HepG2 (cell line): ENCODE measurements around the gene FXYD1. TPM values are rescaled to one million over a fixed set of nuclear protein-coding genes. Genes with fewer than 3 reads are reported as not detected.
A peak's percentile ranks its signal among the peaks of the same experiment; 100 is the strongest.

ENCODE experiments used
- ATAC-seq: fragments of 200-7000 bp; cut with Tn5 transposase; 3 replicates; pipeline ENCODE4 v1.9.1; 2020; ENCODE audit warnings: mild to moderate bottlenecking, moderate library complexity
- BruUV-seq: library from RNA; stranded (reverse); fragments of 400-500 nt; replicated peaks from 2 replicates; lab custom pipeline; 2021; lab: Mats Ljungman, UMichigan
- CTCF ChIA-PET: fragments of 300-600 bp; formaldehyde crosslinking; extraction: SDS; loops from one replicate; lab custom pipeline; 2021; ENCODE audit warnings: low total read pairs, inconsistent platforms, low intra/inter-chr PET ratio; lab: Yijun Ruan, JAX
- POLR2A ChIA-PET: fragments of 350-600 bp; sonication (Branson Sonifier 250); formaldehyde crosslinking; loops from one replicate; lab custom pipeline; 2020; ENCODE audit warnings: antibody characterized with exemption, inconsistent platforms; lab: Yijun Ruan, JAX
- DNase-seq: peaks from one replicate; pipeline ENCODE4 v3.0.0-alpha.2; 2015; ENCODE audit warnings: low spot score
- FAIRE-seq: peaks from 3 replicates; lab custom pipeline; 2011; peaks lifted over from hg19 to GRCh38; lab: Jason Lieb, UNC
- H2AFZ ChIP-seq: one replicate; pipeline ENCODE4 v1.6.1; 2011; ENCODE audit warnings: low read length, inconsistent platforms
- H3K27ac ChIP-seq: fragments of 300-600 bp; 3 replicates; pipeline ENCODE4 v1.8.0; 2011; ENCODE audit warnings: mixed run types, mild to moderate bottlenecking, mixed read lengths, low read length, inconsistent platforms; ENCODE audit not compliant: insufficient read depth; ENCODE audit errors: extremely low read length
- H3K27me3 ChIP-seq, 2 experiments: fragments of 200-600 bp in 1 of 2; 2 replicates in 1 of 2; 3 replicates in 1 of 2; pipeline versions ENCODE4 v1.6.0 to v1.8.0; 2011; ENCODE audit warnings: low read length in 2 of 2, mild to moderate bottlenecking in 2 of 2, moderate library complexity in 2 of 2, inconsistent platforms in 1 of 2; ENCODE audit not compliant: insufficient read depth in 2 of 2, control insufficient read depth in 1 of 2
- H3K36me3 ChIP-seq, 2 experiments: fragments of 200-600 bp in 1 of 2; replicated peaks in 1 of 2; 2 replicates in 1 of 2; 3 replicates in 1 of 2; pipeline versions ENCODE4 v1.5.1 to v1.8.0; 2011; ENCODE audit warnings: low read length in 2 of 2, inconsistent platforms in 1 of 2; ENCODE audit not compliant: insufficient read depth in 2 of 2, control insufficient read depth in 1 of 2
- H3K4me1 ChIP-seq: 2 replicates; pipeline ENCODE4 v1.5.1; 2012; ENCODE audit warnings: low read length, inconsistent platforms; ENCODE audit not compliant: insufficient read depth
- H3K4me2 ChIP-seq: 2 replicates; pipeline ENCODE4 v1.6.0; 2011; ENCODE audit warnings: low read depth, low read length, inconsistent platforms
- H3K4me3 ChIP-seq, 3 experiments: fragments of 200-600 bp in 1 of 3; sonication (generic), shearing (Covaris generic) in 1 of 3; replicated peaks in 1 of 3; 2 replicates each; pipeline ENCODE4 v1.5.1; 2011 to 2016; ENCODE audit warnings: low read length in 3 of 3, inconsistent platforms in 2 of 3, low read depth in 2 of 3, mild to moderate bottlenecking in 2 of 3, control low read depth in 1 of 3, mixed read lengths in 1 of 3; ENCODE audit not compliant: insufficient read depth in 1 of 3
- H3K79me2 ChIP-seq: one replicate; pipeline ENCODE4 v1.6.1; 2011; ENCODE audit warnings: low read length, inconsistent platforms; ENCODE audit not compliant: insufficient read depth
- H3K9ac ChIP-seq: 2 replicates; pipeline ENCODE4 v1.6.0; 2011; ENCODE audit warnings: mild to moderate bottlenecking, low read depth, low read length, inconsistent platforms; ENCODE audit not compliant: insufficient read depth
- H3K9me3 ChIP-seq: 2 replicates; pipeline ENCODE4 v1.5.1; 2012; ENCODE audit warnings: mild to moderate bottlenecking, low read length
- H4K20me1 ChIP-seq: 2 replicates; pipeline ENCODE4 v1.6.0; 2011; ENCODE audit warnings: inconsistent platforms, mild to moderate bottlenecking, low read length, moderate library complexity; ENCODE audit not compliant: insufficient read depth
- CBX2 ChIP-seq, 2 experiments: fragments of 200-600 bp in 1 of 2; sonication (generic); formaldehyde crosslinking in 1 of 2; IDR thresholded peaks; 2 replicates each; pipeline versions ENCODE4 v1.7.0 to v1.8.1; 2018 to 2022; ENCODE audit warnings: low read depth in 2 of 2, low read length in 1 of 2, mild to moderate bottlenecking in 1 of 2, missing genetic modification reagents in 1 of 2
- DPF2 ChIP-seq: sonication (generic); formaldehyde crosslinking; IDR thresholded peaks from 2 replicates; pipeline ENCODE4 v1.4.0; 2020; ENCODE audit warnings: mild to moderate bottlenecking, low read depth, missing genetic modification reagents, borderline replicate concordance
- KAT8 ChIP-seq: IDR thresholded peaks from 2 replicates; pipeline ENCODE4 v1.6.1; 2016; ENCODE audit warnings: missing genetic modification reagents, missing compliant biosample characterization
- RFXANK ChIP-seq: IDR thresholded peaks from 2 replicates; pipeline ENCODE4 v1.6.1; 2016
- SALL1 ChIP-seq: sonication (generic); formaldehyde crosslinking; IDR thresholded peaks from 2 replicates; pipeline ENCODE4 v1.8.0; 2022; ENCODE audit warnings: mild to moderate bottlenecking, missing genetic modification reagents
- U2AF1 ChIP-seq: fragments of 200-400 bp; formaldehyde crosslinking; optimal IDR thresholded peaks from 2 replicates; pipeline ENCODE3; 2017; ENCODE audit warnings: mild to moderate bottlenecking, low read depth, low read length
- ZNF12 ChIP-seq: sonication (generic); formaldehyde crosslinking; IDR thresholded peaks from 2 replicates; pipeline ENCODE4 v1.5.0; 2020; ENCODE audit warnings: missing genetic modification reagents
- ZNF512B ChIP-seq: sonication (generic); formaldehyde crosslinking; IDR thresholded peaks from 2 replicates; pipeline ENCODE4 v1.5.1; 2020; ENCODE audit warnings: missing genetic modification reagents, mild to moderate bottlenecking, borderline replicate concordance
- ZNF598 ChIP-seq: sonication (generic); formaldehyde crosslinking; IDR thresholded peaks from 2 replicates; pipeline ENCODE4 v1.5.1; 2020; ENCODE audit warnings: mild to moderate bottlenecking, missing genetic modification reagents, borderline replicate concordance
- ZNF687 ChIP-seq: sonication (generic); formaldehyde crosslinking; IDR thresholded peaks from 2 replicates; pipeline ENCODE4 v1.5.1; 2020; ENCODE audit warnings: mild to moderate bottlenecking, missing genetic modification reagents, moderate library complexity
- ZNF747 ChIP-seq: sonication (generic); formaldehyde crosslinking; IDR thresholded peaks from 2 replicates; pipeline ENCODE4 v1.8.1; 2023; ENCODE audit warnings: missing genetic modification reagents, mild to moderate bottlenecking, borderline replicate concordance
- WGBS: methylation state at CpG from one replicate; pipeline ENCODE4 v1.1.6; 2017; ENCODE audit warnings: low lambda C conversion rate; 5-methylcytosine and 5-hydroxymethylcytosine counted together
- in situ Hi-C: cut with HindIII; loops from 2 replicates; pipeline ENCODE4 v1.10.0; 2017; ENCODE audit warnings: low pct_unique_long_range_greater_than_20kb; ENCODE audit not compliant: extremely low pct_ligation_motif_present
- intact Hi-C: fragments of 100-400 bp; cut with micrococcal nuclease; formaldehyde crosslinking; loops from one replicate; pipeline ENCODE4 v1.10.0; 2022; ENCODE audit not compliant: unreplicated experiment
- polyA plus RNA-seq, 8 experiments: library from polyadenylated mRNA; depleted of rRNA in 3 of 8; stranded (reverse) in 7 of 8; unstranded in 1 of 8; fragments of >200 nt; fragmentation: Illumina TruSeq in 4 of 8; extraction: Trizol in 4 of 8; gene quantifications; 2 replicates each; pipeline versions ENCODE4 v1.2.1 to v1.2.3, GENCODE V29; 2011 to 2016; ENCODE audit warnings: low read depth in 4 of 8, missing spikeins in 1 of 8, mixed read lengths in 1 of 8; ENCODE audit not compliant: insufficient read depth in 1 of 8
- total RNA-seq, 5 experiments: library from RNA; depleted of rRNA; stranded (reverse); fragments of >200 nt; fragmentation: Illumina TruSeq; extraction: Trizol; gene quantifications; 2 replicates each; pipeline ENCODE4 v1.2.3, GENCODE V29; 2016; ENCODE audit warnings: low read depth in 1 of 5

Gene FXYD1
- total and polyA plus RNA-seq, 2 of the 13 experiments (the other 11 are each of a cell fraction or from before 2014, with no cell fraction given): 31.2 TPM; not detected in 1

GRCh38 chr19:35125749-35126623 is 12.6 kb upstream of the FXYD1 start:
- Histone ChIP-seq H2AFZ (no peak overlapping the region), H3K27ac (no peak overlapping the region), H3K36me3 (no peaks in the 10 kb centered on the region), H3K9me3 (no peaks in the 10 kb centered on the region), H3K4me2 (no peak overlapping the region), H3K4me1 (peaks cover 88% of the 10 kb centered on the region), H3K4me3 (no peak overlapping the region), H4K20me1 (no peaks in the 10 kb centered on the region), H3K9ac (no peak overlapping the region), H3K27me3 (no peaks in the 10 kb centered on the region), H3K79me2 (no peaks in the 10 kb centered on the region)
- TF ChIP-seq DPF2 (CRISPR knock-in tag) (no peak), SALL1 (CRISPR knock-in tag) (peak; percentile 7; the same call in 1 of the 2 replicates), KAT8 (CRISPR knock-in tag) (no peak), ZNF12 (CRISPR knock-in tag) (no peak), ZNF598 (no peak), CBX2 (IDR thresholded peaks at IDR 0.05; ENCODE audit: low read depth, low read length) (no peak), CBX2 (CRISPR knock-in tag; IDR thresholded peaks at IDR 0.05; ENCODE audit: low read depth) (no peak), U2AF1 (no peak), ZNF747 (CRISPR knock-in tag) (0 out of 2 replicates have a peak, but pooled peaks have one; percentile 40), RFXANK (no peak), ZNF512B (no peak), ZNF687 (CRISPR knock-in tag) (peak; percentile 63)
- 75% methylated on average over 5 of the region's 35 CpGs for WGBS
- ATAC-seq (no peak), DNase-seq (no peak), FAIRE-seq (no peak)
- in situ Hi-C loops: no loop called here
- CTCF ChIA-PET: no interaction called here
- POLR2A ChIA-PET: no interaction called here
- intact Hi-C loops: no loop called here
- BruUV-seq: no TSS peak
